AG10803 (cell line): ENCODE measurements around the gene PEX6.
A peak's percentile ranks its signal among the peaks of the same experiment; 100 is the strongest.

ENCODE experiments used
- DNase-seq: peaks from one replicate; pipeline ENCODE4 v3.0.0; 2010; ENCODE audit warnings: low read depth
- H3K4me3 ChIP-seq: 2 replicates; pipeline ENCODE4 v1.5.1; 2011; ENCODE audit warnings: mild to moderate bottlenecking, low read length, control low read depth
- TF ChIP-seq, protein P1 (sequence below): conservative IDR thresholded peaks from 2 replicates; pipeline ENCODE4 v1.5.1; 2011; ENCODE audit warnings: mild to moderate bottlenecking, low read length, control low read depth, inconsistent platforms

PEX6 gene

DNA sequence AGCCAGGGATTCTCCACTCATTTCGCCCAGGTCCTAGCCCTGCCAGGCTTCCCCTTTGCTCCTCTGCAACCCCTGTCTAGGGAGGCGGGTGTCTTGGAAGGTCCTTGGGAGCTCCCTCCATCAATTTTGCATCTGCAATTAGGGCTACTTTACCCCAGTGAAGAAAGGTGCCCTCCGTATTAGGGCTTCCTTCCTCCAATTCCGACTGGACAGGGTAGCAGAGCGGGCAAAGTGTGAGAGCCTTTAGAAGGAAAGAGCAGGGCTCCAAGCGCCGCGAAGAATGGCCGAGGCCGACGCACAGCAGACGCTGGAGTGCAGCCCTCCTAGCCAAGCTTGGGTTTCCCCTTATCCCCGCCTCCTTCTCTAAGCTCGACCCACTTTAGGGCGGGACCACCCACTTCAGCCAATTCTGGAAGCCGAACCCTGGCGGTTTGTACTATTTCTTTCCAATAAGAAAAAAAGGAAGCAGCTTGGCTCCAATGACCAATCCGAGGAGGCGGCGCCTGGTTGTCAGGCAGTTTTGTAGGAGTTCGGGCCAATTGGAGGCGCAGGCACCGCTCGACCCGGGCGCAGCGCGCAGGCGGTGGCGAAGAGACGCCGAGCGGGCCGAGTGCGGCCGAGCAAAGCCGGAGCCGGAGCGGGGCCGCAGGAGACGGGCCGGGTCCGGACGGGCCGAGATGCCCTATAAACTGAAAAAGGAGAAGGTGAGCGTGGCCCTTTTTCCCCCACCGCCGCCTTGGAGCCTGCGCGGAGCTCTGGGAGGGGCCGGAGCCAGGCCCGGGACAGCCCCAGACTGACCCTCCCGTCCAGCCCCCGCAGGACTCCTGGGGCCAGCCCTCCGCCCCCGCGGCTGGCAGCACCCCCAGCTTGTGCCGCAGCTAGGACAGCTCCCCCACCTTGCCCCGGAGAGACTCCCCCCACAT is 5.3 kb upstream of the PEX6 start, which contains the start of gene PPP2R5D:
Gene PPP2R5D (plus strand): TSS at position 570 of the 923 bp plus-strand sequence. CDS start 108 bp downstream, at position 678.
- peak; percentile 98 for DNase-seq

DNA sequence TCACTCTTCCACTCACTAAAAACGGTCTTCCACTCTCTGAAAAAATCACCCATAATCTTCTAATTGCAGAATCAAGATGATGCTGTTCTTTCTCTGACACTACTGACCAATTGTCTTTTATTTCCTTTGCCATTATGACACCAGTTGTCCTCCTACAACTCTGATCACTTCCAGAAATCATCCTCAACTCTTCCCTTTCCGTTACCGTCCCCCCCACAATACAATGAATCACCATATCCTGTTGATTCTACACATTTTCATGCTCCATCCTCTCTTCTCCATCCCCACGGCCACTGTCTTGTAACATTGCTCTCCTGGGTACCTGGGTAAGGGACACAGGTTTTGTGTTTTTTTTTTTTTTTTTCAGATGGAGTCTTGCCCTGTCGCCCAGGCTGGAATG is 2.9 kb upstream of the PEX6 start:
- TF ChIP-seq, protein P1, sequence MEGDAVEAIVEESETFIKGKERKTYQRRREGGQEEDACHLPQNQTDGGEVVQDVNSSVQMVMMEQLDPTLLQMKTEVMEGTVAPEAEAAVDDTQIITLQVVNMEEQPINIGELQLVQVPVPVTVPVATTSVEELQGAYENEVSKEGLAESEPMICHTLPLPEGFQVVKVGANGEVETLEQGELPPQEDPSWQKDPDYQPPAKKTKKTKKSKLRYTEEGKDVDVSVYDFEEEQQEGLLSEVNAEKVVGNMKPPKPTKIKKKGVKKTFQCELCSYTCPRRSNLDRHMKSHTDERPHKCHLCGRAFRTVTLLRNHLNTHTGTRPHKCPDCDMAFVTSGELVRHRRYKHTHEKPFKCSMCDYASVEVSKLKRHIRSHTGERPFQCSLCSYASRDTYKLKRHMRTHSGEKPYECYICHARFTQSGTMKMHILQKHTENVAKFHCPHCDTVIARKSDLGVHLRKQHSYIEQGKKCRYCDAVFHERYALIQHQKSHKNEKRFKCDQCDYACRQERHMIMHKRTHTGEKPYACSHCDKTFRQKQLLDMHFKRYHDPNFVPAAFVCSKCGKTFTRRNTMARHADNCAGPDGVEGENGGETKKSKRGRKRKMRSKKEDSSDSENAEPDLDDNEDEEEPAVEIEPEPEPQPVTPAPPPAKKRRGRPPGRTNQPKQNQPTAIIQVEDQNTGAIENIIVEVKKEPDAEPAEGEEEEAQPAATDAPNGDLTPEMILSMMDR = no peak
- no peak for DNase-seq

More for the DNA sequence above, 5.3 kb upstream of the PEX6 start, which contains the start of gene PPP2R5D:
- peak within 1 kb of the TSS; percentile 74 for H3K4me3 ChIP-seq
- TF ChIP-seq, protein P1 = no peak

DNA sequence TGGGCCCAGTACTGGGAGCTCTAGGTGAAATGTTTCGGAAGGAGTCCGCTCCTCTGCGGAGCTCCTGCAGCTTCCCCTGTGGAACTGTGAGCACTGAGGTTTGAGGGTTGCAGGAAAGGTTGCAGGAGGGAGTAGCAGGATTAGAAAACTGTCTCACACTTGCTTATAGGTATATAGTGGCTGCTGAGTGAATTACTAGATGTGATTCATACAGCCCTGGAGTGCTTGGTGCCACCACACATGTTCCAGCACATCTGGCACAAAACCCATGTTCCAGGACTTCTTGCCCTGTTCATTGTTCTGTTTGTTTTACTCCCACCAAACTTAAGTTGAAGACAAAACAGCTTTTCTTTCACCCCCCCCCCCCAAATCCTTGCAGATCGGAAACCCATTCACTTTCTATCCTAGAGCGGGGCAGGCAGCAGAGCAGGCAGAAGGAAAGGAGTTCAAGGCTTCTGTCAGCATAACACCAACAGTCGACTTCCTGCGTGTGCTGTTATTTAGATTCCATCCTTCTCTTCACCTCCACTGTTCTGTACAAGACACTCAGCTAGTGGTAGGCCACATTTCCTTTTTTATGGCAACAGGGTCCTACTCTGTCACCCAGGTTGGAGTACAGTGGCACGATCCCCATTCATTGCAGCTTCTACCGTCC is 669 bp upstream of the PEX6 start:
- TF ChIP-seq, protein P1 = peak; percentile 7; the same call in 1 of the 2 replicates
- DNase-seq = peak; percentile 38
- peak overlapping the region; percentile 76 for H3K4me3 ChIP-seq

More for the DNA sequence above, 2.9 kb upstream of the PEX6 start:
- H3K4me3 ChIP-seq = no peak overlapping the region

DNA sequence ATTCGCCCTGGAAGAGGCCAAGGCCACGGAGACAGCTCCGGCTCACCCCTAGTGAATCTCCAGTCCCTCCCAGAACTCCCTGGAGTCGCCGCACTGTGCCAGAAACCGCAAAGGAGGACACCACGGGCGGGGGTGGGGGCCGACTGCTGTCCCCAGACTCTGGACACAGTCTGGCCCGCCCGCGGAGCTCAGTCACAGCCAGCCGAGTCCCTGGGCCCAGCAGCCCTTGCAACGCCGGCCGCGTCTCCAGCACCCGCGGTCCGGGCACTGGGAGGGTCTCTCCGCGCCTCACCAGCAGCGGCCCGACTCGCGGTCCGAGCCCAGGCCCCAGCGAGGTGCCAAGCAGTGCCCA is 518 bp downstream of the PEX6 start:
- peak overlapping the region; percentile 76 for H3K4me3 ChIP-seq
- DNase-seq = peak; percentile 23
- TF ChIP-seq, protein P1 = no peak

DNA sequence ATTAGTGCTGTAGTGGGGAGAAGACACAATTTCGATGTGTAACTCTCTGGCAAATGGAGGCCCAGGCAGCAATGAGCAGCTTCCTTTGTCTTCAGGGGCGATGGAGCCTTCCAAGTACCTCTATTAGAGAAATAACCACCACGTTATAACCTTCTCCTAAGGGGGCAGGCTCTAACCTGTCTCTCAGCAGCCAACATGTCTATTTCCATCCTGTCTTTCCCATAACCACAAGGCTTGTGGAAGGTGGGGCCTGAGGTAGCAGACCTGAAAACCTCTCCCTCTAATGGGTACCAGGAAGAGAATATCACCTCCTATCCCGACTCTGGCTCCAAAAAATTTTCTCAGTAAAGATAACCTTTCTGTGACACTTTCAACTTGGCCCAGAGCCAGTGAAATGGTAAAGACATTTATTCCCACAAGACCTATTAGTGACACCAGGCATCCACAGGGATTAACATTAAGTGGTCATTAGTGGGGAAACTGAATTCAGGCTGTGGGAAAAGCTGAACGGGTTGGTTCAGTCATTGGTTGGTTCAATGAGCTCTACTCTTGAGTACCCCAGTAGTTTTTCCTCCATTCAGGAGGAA is 4.0 kb downstream of the PEX6 start:
- TF ChIP-seq, protein P1 = no peak
- H3K4me3 ChIP-seq = no peak overlapping the region
- DNase-seq = no peak

DNA sequence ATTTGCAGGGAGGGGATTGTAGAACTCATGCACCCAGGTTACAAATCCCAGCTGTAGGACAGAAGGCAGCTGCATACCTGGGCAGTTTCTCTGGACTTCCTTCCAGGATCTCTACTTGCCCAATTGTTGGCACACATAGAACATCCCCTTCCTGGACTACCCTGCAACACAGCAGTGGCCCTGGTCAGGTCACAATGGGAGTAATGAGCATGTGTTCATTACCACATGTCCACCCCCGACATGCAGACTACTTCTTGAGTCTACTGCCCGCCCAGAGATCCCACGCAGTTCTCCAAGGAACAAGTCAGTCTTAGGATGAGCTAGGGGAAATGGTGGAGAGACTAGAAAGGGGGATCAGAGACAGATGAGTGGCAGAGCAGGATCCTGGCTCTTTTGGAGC is 5.1 kb downstream of the PEX6 start:
- DNase-seq = no peak
- no peak overlapping the region for H3K4me3 ChIP-seq
- TF ChIP-seq, protein P1 = no peak
